Head of caudate nucleus (tissue), 42 donors: ENCODE results near the gene CIB4.
A peak's percentile ranks its signal among the peaks of the same experiment; 100 is the strongest.

ENCODE experiments used
- DNase-seq, 42 donors: peaks; one replicate each; pipeline versions ENCODE4 v3.0.0 to v3.0.0-alpha.2; 2020 to 2021; ENCODE audit warnings: mixed read lengths in 7 of 42
- intact Hi-C: fragments of 100-400 bp; cut with DNase I; formaldehyde crosslinking; loops from one replicate; pipeline ENCODE4 v1.15.0; 2022

CIB4 gene

DNA sequence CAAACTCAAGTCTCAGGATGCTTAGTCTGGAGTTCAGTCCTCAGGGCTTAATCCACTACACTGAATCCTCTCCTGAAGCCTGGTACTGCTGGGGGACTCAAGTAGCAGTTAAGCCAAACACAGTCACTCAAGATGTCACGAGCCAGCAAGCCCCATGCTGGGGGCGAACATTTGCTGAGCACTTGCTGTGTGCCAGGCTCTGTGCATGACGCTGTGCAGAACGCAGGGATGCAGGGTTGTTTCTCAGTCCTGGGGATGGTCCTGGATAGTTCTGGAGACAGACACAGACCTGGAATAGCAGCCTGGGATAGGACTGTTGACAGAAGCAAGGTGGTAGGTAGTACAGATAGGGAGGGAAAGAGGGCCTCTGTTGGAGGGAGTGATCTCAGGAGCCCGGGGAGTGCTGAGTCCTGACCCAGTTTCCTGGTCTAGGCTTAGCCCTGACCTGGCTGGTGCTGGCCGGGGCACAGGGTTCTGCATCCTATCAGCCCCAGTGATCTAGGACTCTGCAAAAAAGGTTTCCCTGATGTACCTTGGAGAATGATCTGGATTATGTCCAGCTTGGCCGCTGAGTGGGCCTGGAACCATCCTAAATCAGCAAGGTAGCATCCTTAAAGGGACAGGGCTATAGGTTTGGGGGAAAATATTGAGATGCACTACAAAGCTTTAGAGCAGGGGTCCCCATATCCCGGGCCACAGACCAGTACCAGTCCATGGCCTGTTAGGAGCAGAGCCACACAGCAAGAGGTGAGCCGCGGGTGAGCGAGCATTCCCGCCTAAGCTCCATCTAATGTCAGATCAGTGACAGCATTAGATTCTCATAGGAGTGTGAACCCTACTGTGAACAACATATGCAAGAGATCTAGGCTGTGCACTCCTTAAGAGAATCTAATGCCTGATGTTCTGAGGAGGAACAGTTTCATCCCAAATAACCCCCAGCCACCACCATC is 108.6 kb downstream of the CIB4 start:
- intact Hi-C loops = no loop called here
- DNase-seq = peak in 1 of 42 donors; percentile 10
